ENCODE measurements around the gene NDUFB10. TPM values are rescaled to one million over a fixed set of nuclear protein-coding genes. Genes with fewer than 3 reads are reported as not detected.
"Not testable (repeated sequence)": the region's sequence is repeated elsewhere in the genome, so short reads cannot be mapped to it uniquely, and the experiment has no call there.

The NDUFB10 gene
- total RNA-seq, 1 donor from 2014 or later, result 123 TPM

- intact Hi-C loops (cut with micrococcal nuclease), result no loop called here
Observed at GRCh38 chr16:1944612-1945199, 14.6 kb upstream of the NDUFB10 start.

- intact Hi-C loops (cut with micrococcal nuclease), result no loop called here
Observed at GRCh38 chr16:1945559-1946391, 13.6 kb upstream of the NDUFB10 start.

- intact Hi-C loops (cut with micrococcal nuclease), result no loop called here
Observed at GRCh38 chr16:1946495-1947368, 12.6 kb upstream of the NDUFB10 start.

DNA sequence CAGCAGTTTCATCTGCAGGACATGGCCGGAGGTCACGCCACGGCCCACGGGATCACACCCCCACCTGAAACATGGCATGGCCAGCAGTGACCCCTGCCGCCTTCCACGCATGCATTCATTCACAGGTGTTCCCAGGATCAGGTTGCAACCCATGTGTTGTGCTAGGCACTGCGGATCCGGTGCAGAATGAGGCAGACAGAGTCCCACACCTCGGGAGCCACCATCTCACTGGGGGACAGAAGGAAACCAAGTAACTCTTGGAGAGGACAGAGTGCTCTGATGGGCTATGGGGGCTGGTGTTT lies 12.0 kb upstream of the NDUFB10 start:
- intact Hi-C loops (cut with micrococcal nuclease), result no loop called here

DNA sequence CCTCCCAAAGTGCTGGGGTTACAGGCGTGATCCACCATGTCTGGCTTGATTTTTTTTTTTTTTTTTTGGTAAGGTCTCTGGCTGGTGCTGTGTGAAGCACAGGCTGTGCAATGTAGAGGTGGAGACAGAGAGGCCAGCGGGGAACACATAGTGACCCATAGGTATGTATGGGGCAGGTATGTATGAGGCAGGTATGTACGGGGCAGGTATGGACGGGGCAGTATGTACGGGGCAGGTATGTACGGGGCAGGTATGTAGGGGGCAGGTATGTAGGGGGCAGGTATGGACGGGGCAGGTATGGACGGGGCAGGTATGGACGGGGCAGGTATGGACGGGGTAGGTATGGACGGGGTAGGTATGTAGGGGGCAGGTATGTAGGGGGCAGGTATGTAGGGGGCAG lies 9.8 kb upstream of the NDUFB10 start:
- intact Hi-C loops (cut with micrococcal nuclease), result no loop called here

- intact Hi-C loops (cut with micrococcal nuclease), result no loop called here
Observed at GRCh38 chr16:1950047-1950446, 9.3 kb upstream of the NDUFB10 start.

DNA sequence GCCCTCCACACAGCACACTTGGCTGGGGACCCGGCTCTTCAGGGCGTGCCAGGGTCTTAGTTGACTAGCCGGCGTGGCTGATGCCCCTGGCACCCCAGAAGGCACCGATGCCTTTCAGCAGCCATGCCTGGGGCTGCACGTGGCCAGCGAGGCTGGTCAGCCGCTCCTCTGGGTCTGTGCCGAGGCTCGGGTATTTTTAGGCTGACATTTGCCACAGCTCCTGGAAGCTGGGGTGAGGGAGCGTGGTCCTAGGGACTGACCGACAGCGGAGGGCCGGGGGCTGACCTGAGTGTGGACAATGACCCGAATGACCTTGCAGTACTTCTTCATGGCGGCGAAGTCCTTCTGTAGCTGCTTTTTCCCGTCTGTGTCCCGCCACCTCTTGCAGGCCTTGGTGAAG lies 8.8 kb upstream of the NDUFB10 start:
- intact Hi-C loops (cut with micrococcal nuclease), result no loop called here

GRCh38 chr16:1953734-1954133 lies 5.6 kb upstream of the NDUFB10 start:
- intact Hi-C loops (cut with micrococcal nuclease), result no loop called here

DNA sequence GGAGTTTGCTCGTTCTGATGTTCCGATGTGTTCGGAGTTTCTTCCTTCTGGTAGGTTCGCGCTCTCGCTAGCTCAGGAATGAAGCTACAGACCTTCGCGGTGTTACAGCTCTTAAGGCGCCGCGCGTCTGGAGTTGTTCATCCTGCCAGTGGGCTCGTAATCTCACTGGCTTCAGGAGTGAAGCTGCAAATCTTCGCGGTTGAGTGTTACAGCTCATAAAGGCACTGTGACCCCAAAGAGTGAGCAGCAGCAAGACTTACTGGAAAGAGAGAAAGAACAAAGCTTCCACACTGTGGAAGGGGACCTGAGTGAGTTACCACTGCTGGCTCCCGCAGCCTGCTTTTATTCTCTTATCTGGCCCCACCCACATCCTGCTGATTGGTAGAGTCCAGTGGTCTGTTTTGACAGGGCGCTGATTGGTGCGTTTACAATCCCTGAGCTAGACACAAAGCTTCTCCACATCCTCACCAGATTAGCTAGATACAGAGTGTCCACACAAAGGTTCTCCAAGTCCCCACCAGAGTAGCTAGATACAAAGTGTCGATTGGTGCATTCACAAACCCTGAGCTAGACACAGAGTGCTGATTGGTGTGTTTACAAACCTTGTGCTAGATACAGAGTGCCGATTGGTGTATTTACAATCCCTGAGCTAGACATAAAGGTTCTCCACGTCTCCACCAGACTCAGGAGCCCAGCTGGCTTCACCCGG lies 1.8 kb upstream of the NDUFB10 start:
- intact Hi-C loops (cut with micrococcal nuclease), result loop anchor here (5.0 kb wide), 1 partner anchor 185 kb away; the partner anchor contains the start of genes EME2, MRPS34 and NME3

- intact Hi-C loops (cut with micrococcal nuclease), result loop anchor here (5.0 kb wide), 1 partner anchor 186 kb away; the partner anchor contains the start of genes EME2, MRPS34 and NME3
Observed at GRCh38 chr16:1958143-1958491, 1.2 kb upstream of the NDUFB10 start.

DNA sequence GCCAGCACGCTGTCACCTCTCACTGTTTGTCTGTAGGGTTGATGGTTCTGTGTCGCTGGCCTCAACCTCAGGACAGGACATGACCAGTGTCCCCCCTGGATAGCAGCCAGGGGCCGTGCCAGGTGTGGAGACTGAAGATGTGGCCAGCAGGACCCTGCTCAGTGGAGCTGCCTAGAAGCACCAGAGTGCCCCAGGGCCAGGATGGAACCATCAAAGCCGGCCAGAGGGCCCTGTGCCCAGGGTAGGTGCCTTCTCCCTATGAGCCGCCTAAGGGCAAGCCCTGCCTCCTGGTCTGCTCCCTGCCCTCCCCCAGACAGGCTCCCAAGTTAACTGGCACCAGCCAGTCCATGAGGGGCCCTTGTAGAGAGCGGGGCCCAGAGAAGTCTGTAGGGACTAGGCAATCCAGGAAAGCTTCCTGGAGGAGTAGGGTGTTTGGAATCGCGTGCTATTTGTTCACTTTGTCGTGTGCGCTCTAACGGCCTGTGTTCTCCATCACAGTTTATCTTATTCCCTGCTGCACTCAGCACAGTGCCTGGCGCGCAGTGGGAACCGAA lies 546 bp upstream of the NDUFB10 start:
- intact Hi-C loops (cut with micrococcal nuclease), result loop anchor here (1.0 to 5.0 kb wide), 2 partner anchors 15 to 186 kb away; partner anchors contain the start of genes EME2, MRPS34, MSRB1 and NME3

- intact Hi-C loops (cut with micrococcal nuclease), result no loop called here
Observed at GRCh38 chr16:1960665-1961630, 1.6 kb downstream of the NDUFB10 start.

DNA sequence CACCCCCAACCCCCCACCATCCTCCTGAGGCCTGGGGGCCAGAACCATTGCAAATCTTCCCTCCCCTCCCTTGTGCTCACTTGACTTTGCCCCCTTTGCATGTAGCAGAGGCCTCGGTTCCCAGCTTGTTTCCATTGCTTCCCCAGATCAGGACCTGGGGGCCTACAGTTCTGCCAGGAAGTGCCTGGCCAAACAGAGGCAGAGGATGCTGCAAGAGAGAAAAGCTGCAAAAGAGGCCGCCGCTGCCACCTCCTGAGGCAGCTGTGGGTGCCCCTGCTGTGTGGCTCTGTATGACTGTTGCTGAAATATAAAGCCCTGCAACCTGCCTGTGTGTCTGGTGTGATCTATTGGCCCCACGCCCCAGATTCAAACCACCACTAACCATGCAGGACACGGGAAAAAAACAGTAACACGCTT lies 2.3 kb downstream of the NDUFB10 start:
- intact Hi-C loops (cut with micrococcal nuclease), result no loop called here

- intact Hi-C loops (cut with micrococcal nuclease), result not testable (repeated sequence)
Observed at GRCh38 chr16:1962161-1963153, 3.1 kb downstream of the NDUFB10 start.

DNA sequence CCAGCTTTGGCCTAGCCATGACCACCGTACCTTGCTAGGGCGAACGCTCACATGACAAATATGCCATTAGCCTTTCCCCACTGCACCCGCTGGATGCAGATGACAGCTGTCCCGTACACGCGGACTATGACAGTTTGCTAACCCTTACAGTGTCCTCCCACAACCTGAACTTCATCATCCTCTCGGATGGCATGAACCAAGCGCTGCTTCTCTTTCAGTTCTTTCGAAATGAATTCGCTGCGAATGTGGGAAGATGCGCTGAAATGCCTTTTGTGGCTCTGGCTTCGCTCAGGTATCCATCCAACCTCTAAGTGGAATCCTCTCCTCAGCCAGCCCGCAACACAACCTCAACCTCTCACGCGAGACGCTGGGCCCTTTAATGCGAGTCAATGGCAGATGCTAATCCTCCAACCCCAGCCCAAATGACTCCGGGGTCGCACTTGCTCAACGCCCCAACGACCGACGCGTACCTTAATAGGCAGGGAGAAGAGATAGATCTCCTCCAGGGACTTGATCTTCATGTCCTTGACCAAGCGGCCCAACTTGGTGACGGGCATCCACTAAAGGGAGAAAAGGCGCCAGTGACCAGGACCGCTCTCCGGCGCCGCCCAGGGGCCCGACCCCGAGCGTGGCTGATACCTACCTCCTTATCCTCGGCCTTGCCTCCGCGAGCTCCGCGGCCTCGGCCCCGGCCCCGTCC lies 4.6 kb downstream of the NDUFB10 start:
- intact Hi-C loops (cut with micrococcal nuclease), result loop anchor here (1.0 to 2.0 kb wide), 3 partner anchors 8 to 27 kb away; partner anchors contain the start of genes MSRB1 and TBL3

- intact Hi-C loops (cut with micrococcal nuclease), result loop anchor here (1.0 to 2.0 kb wide), 3 partner anchors 8 to 26 kb away; partner anchors contain the start of genes MSRB1 and TBL3
Observed at GRCh38 chr16:1964506-1965395, 5.4 kb downstream of the NDUFB10 start, which contains the start of gene RPS2. RPS2 (minus strand) TSS chr16:1964826; CDS start chr16:1964625, 201 bp downstream.
